ENCODE measurements around the gene TRAF2.

Gene TRAF2

DNA sequence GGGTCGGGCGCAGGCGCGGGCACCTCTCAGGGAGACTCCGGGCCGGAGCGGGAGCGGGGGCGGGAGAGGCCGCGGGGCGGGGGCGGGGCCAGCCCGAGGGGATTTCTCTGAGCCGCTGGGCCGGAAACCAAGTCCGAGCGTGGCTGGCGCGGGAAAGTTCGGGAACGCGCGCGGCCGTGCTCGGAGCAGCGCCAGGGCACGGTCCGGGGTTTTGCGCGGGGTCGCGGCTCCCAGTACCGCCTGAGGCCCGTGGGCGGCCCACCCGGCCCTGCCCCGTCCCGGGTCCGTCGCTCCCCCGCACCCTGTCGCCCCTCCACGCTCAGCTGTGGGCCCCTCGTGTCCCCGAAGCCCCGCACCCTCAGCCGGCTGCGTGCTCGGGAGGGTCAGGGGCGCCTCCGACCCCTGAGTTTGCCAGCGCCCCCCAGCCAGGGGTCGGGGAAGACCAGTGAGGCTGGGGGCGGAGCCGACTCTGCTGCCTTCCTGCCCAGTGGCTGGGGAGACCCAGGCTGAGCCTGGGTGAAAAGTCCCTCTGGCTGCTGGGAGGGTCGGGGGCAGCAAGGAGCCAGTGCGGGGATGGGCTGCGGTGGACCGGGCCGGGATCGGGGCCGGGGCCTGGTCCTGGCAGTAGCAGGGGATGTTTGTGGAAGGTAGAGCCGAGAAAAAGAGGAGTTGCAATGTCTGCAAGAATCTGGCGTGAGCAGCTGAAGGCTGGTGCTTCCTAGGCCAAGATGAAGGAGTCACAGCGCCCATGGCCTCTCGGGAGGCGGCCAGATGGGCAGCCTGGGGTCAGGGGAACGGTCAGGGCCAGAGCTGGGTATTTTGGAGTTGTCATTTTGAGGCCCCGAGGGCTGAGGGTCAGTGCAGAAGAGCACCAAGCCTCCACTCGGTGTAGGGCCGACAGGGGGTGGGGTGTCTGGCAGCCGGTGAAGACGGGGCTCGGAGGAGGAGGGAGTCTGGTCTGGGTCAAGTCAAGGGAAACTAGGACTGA is 588 bp downstream of the TRAF2 start:
- DNase-seq = peak; percentile 84

DNA sequence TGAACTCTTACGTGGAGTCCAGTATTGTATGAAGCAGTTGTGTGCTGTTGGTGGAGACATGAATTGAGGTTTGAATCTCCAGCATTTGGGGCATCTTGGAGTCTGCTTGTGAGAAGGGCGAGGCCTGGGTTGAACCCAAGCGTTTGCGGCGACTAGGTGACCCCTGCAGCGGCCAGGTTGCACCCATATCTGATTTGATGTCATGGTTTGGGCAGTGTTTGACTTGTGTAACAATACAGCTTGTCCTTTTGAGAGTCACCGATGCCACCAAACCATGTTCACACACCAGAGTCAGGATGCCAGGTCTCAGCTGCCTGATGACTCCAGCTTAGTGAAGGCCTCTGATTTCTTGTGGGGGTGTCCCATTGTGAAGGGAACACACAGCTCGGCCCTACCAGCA is 2.1 kb downstream of the TRAF2 start:
- DNase-seq = no peak

DNA sequence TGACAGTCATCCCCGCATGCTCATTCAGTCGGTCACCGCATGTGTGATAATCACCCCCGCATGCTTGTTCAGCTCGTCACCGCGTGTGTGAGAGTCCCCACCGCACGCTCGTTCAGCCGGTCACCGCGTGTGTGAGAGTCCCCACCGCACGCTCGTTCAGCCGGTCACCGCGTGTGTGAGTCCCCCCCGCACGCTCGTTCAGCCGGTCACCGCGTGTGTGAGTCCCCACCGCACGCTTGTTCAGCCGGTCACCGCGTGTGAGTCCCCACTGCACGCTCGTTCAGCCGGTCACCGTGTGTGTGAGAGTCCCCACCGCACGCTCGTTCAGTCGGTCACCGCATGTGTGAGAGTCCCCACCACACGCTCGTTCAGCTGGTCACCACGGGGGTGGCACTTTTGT is 3.5 kb downstream of the TRAF2 start:
- DNase-seq = no peak

DNA sequence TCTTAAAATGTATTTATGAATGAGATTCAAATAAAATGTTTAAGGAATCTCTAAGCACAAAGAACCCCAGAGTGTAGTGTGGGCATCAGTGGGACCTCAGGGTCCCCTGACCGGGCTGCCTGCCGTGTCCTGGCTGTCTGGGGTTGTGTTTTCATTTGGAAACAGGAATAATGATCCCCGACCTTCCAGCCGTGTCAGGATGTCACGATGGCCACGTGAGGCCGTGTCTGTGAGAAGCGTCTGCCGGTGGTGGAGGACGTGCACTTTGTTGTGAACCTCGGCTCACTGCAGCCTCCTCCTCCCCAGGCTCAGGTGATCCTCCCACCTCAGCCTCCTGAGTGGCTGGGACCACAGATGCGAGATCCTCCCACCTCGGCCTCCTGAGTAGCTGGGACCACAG is 4.3 kb downstream of the TRAF2 start:
- DNase-seq = no peak

DNA sequence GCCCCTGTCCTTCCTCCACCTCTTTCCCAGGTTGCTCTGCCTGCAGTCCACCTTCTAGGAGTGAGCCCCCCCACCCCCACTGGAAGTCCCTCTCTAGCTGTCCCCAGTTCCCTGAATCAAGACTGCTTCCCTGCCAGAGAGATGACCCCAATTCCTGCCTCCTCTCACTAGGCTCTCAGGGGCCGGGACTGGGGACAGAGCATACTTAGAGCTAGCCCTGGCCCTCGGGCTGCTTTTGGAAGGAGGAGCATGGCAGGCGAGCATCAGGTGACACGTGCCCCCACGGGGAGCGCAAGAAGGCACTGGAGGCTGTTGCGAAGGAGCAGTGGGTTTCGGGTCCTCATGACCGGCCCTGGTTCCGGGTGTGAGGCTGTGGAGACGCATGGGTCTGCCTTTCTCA is 9.7 kb downstream of the TRAF2 start:
- DNase-seq = no peak

DNA sequence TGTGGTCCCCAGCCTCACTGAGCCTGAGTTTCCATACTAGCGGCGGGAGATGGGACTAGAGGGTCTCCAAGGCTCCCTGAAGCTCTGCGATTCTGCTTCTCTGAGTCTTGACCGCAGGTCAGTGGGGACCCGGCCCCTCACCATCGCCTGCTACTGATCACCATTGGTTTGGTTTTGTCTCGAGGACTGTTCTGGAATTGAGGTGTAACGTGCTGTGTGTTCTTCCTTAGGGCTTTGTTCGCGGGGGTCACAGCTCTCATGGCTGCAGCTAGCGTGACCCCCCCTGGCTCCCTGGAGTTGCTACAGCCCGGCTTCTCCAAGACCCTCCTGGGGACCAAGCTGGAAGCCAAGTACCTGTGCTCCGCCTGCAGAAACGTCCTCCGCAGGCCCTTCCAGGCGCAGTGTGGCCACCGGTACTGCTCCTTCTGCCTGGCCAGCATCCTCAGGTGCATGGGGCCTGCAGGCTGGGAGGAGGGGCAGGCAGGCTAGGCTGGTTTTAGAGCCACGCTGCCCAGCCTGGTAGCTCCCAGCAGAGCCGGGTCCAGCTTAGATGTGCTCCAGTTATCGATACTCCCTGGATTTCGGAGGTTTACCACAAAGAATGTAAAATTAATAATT is 12.3 kb downstream of the TRAF2 start:
- no peak for DNase-seq

DNA sequence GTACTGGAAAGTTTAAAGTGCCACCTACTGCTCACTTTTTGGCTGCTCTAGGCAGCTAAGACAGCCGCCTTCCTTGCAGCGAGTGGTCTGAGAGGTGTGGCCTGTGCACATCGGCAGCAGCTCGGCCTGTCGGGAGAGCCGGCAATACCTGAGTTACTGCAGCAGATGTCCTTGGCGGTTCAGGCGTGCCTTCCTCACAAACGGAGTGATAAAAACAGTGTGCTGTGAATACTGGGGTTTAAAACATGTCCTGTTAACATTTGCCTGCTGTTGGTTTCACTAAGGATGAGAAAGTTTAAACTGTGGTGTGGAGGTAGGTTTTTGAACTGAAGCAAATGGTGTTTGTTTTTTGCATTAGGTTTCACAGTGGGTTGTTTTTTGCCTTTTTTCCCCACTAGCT is 12.9 kb downstream of the TRAF2 start:
- DNase-seq = no peak

DNA sequence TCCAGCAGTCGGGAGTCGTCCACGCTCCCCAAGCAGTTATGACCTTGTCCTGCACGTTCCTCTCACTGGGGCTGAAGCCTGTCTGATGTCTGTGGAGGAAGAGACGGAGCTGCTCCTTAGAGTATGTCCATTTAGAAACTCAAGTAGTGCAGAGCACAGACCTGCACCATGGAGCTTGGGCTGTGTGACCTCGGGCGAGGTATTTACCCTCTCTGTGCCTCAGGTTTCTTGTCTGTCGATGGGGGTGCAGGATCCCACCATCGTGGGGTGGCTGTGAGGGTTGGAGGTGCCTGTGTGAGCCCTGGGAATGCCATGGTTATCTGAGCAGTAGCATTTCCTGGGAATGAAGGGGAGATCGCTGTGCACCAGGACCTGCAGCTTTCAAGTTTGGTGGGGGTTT is 14.2 kb downstream of the TRAF2 start:
- no peak for DNase-seq

DNA sequence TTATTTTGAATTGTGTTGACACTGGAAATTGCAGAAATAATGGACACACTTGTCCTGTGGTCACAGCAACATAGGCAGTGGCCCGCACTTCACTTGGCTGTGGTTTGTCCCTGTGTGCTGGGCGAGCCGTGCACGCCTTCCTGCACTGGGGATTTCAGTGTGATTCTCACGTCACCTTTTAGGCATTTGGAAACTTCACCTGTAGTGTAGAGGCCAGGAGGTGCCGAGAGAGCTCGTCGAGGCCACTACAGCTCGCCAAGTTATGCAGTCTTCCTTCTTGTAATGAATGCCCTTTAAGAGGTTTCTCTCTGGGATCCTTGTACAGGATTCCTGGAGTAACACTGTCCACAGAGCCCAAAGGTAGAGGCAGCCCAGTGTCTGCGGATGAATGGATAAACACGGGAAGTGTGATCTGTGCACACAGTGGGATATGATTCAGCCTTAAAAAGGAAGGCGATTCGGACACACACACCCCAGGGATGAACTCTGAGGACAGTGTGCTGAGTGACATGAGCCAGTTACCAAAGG is 14.7 kb downstream of the TRAF2 start:
- DNase-seq = no peak

DNA sequence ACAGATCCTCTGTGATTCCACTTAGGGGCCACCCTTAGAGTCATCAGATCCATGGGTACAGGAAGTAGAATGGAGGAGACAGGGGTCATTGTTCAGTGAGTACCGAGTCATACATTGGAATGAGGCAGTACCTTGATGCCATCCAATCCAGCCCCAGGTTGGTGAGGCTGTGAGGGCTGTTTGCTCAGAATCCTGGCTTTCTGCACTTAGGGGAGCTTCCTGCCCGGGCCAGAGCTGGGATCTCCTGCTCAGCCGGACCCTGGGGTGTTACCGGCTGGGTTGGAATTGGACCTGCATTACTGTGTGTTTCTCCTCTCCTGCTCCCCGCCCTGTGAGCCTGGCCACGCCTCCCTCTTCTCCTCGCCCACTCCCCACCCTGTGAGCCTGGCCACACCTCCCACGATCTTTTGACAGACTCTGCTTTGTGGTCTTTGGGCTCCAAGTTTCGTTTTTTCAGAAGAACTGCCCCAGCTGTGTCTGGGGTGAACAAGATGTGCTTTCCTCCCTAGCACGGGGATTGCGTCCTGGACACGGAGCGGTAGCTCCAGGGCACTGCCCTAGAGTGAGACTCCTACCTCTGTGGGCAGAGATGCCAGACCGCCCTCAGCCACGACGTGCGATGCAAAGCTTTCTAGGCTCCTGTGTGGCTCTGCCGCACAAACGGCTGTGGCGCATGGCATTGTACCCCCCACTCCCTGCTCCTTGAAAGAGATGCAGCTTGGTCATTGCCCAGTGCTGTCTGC is 15.4 kb downstream of the TRAF2 start:
- DNase-seq = peak; percentile 91

DNA sequence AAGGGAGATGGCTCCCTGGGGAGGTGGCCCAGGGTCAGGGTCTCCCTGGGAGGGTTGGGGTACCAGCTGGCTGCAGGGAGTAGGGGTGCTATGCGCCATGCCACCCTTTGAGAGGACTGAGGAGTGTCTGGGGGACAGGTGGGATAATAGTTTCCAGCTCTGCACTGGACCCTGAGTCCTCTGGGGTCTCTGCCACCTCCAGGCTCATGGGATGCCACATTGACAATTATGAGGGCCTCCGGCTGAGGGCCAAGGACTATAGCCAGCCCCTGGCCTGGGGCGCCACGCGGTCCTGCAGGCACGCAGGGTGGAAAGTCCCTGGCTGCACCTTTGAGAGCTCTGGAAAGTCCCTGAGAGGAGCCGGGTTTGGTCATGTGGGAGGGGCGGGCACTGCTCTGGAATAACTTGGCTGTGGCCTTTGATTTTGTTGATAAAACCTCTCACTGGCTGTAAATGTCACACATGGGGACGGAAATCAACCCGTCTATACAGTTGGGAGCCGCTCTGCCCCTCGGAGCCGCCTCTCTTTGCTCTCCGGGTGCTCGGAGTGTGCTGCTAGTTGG is 16.0 kb downstream of the TRAF2 start:
- no peak for DNase-seq

DNA sequence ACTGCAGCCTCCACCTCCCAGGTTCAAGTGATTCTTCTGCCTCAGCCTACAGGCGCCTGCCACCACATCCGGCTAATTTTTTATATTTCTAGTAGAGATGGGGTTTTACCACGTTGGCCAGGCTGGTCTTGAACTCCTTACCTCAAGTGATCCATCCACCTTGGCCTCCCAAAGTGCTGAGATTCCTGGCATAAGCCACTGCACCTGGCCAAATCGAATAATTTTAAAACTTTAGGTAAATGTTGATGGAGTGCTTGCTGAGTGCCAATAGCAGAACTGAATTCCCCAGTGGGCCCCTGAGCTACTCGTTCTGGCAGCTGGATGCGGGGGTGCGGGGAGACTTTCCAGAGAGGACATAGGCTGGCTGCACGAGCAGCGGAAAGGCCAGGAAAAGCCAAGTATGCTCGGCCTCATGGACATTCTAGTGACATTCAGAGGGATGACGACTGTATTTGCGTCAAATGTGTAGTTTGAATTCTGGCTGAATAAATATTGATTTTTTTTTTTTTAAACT is 16.8 kb downstream of the TRAF2 start:
- DNase-seq = no peak

DNA sequence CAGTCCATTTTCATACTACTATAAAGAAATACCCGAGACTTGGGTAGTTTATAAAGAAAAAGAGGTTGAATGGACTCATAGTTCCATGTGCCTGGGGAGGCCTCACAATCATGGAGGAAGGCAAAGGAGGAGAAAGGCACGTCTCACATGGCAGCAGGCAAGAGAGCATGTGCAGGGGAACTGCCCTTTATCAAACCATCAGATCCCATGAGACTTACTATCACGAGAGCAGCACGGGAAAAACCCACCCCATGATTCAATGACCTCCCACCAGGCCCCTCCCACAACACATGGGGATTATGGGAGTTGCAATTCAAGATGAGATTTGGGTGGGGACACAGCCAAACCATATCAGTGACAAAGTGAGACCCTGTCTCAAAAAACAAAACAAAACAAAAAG is 19.9 kb downstream of the TRAF2 start:
- no peak for DNase-seq

DNA sequence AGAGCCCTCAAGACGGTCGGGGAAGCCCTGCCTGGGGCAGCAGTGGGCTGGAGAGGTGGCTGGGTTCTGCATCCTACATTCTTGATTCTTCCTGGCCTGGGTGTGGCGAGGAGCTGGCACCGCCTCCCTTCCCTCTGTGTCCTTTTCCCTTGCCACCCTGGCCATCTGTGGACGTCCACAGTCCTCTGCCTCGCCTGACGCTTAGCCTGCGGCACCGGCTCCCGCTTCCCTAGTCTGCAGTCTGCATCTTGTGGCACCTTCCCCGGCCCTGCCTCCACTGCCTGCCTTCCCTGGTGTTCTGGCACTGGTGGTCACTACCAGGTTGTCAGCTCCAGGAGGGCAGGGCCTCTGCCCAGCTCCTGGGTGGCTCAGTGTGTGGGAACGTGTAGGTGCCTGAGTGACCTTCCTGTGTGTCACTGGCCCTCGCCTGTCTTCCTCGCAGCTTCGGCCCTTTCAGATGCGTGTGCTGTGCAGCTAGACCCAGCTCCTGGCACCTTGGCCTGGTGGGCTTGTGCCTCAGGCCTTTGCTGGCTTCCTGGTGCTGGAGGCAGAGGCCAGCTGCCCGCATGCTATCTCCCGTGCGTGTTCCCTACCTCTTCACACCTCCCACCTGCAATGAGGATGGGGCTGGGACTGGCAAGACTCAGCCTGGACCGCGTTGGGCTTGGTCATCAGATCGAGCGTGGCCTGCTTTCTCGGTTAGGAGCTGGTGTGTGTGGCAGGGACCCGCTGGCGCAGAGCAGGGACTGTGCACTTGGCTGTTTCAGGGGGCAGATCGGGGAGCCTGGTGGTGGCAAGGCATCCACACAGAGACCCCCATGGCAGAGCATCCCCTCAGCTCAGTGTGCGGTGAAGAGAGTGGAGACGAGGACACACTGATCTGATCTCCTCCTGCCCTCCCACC is 20.9 kb downstream of the TRAF2 start:
- no peak for DNase-seq

DNA sequence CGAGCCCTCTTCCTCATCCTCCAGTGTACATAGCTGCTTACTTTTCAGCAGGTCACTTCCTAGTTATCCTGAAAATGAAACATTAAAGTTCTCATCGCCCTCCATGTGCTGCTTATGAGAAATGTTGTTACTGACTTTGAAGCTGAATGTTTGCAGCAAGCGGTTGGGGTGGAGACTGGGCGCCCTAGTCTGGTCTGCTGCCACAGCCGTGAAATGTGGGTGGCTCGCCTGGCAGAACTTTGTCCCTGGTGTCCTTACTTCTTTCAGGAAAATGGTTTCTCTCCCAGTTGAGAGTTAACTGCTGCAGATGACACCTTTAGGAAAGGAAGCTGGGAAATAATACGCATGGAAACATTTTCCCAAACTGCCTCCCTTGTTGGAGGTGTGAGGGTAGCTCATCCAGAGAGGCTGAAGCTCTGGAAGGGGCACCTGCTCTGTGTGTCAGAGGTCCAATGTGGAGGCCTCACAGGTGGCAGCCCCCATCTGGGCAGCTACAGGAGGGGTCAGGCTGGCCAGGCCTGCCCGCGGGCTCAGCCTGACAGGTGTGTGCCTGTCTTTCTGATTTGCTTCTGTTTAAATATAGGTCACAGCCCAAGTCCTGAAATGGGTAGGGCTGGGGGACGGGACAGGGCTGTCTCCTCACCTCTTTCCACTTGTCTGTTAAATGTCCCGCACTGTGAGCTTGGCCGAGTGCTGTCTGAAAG is 24.0 kb downstream of the TRAF2 start:
- no peak for DNase-seq

DNA sequence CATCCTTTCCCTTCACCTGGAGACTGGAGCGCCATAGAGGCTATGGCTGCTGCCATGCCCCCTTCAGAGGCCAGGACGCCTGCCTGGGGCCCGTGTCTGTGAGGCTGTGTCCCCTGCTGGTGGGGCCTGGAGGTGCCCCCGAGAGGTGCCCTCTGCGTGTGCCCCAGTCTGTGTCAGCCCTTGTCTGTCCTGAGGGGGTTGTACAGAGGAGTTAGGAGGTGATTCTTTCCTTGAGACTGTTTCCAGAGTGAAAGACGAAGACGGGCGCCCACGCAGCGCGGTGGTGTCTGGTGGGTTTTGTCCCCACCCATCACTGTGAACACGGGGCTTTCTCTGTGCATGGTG is 24.6 kb downstream of the TRAF2 start:
- DNase-seq = no peak

DNA sequence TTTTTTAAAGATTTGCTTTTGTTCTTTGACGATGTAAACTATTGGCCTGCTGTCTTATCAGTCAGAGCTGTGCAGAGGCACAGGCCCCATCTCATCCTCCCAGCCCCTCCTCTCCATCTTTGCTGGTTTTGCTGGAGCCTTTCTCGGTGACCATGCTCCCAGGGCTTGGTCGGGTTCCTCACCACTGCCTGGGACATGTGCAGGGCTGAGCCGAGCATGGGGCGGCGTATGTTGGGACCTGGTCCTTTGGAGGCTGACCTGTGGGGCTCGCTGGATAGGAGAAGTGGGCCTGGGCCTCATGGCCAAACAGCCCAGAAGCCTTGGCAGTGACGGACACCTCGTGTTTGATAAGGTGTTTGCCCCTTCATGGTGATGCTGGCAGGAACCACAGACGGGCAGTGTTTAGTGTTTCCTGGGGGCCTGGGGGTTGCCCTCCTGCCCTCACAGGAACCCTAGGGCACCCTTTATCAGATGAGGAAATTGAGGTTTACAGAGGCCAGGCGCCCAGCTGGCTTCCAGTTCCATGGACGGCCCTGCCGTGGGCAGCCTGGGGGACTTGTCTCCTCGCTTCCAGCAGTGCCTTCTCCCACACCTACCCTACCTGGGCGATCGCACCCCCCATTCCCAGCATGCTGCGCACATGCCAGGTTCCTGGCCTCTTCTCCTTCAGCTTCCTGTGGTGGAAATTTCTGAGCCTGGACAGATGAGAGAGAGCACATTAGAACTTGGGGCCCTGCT is 27.6 kb downstream of the TRAF2 start:
- no peak for DNase-seq

DNA sequence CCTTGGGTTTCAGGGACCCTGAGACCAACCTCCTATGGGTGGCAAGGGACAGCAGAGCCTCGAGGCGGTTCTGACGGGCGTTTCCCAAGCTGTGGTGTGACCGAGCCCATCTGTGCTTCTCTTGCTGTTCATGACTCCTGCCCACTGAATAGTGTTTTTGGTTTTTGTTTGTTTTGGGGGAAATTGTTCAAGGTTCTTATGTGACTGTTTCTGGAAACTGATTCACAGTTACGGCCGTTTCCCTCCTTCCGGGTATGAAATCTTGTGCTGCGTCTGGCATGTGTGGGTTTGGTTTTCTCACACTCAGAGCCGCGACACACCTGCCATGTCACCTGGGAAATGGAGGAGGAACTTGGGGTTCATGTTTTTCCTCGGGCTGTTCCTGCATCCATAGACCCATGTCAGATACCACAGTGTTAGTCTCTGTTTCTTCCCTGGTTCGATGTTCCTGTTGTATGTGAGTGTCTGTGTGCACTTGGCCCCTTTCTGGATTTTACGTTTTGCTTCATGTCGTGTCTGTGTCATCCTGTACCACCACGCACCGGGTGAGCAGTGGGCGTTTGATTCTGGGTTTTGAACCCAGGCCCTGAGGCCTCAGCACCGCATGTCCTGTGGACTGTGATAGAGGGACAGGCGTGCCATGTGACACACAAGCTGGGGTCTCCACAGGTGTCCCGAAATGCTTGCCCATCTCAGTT is 29.5 kb downstream of the TRAF2 start:
- DNase-seq = no peak

DNA sequence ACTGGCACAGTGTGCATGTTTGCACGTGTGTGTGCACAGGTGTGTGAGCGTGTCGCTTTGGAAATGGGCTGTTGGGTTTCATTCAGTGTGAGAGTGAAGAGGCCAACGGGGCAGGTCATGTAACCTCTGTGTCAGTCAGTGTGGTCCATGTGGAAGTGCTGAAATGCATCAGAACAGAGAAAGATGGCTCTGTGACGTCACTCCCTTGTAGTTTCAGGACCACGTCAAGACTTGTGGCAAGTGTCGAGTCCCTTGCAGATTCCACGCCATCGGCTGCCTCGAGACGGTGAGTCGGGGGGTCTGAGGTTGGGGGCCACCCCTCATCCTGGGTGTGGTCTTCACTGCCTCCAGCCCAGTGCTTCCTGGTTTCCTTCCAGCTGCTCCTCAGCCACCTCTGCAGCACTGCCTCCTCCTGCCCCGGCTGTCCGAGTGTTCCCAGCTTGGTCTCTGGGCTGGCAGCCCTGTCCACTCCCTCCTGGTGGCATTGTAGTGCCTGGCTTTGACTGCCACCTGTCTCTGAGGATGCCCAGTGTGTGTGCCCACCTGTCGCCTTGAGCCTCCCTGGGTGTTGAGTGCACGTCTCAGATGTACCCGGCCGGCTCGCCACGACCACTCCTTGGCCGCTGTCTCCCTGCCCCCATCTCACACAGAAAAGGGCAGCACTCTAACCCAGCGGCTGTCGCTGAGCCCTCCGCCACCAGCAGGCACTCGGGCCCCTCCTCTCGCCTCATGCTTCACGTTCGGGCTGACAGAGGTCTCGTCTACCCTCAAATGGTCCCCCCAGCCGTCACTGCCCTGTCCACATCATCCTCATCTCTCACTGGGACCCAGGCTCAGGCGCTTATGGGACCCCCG is 30.2 kb downstream of the TRAF2 start:
- DNase-seq = no peak

All from activated CD8-positive, alpha-beta memory T cell treated with anti-CD3 and anti-CD28 coated beads for 24 hours (primary cell).